Measurements from ENCODE around the gene ARMH1. TPM values are rescaled to one million over a fixed set of nuclear protein-coding genes. Genes with fewer than 3 reads are reported as not detected.
"Not testable (repeated sequence)": the region's sequence is repeated elsewhere in the genome, so short reads cannot be mapped to it uniquely, and the experiment has no call there.

ARMH1 gene
- total RNA-seq, 1 donor from 2014 or later = 3.6 TPM

DNA sequence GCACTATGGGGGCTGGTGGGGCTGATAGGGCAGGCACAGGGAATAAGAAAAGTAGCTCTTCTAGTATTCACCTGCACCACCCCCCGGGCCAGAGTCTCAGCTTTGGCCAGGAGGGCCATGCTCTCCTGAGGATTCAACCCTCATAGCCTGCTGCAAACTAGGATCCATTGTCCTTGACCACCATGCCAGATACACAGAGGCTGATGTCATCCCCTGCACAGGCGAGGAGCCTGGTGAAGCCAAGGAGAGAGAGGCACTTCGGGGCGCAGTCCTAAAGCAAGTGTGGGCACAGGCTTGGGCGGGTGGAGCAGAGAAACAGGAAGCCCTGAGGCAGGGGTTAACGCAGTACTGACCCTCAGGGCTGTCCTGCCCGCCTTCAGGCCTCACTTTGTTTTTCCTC lies 29.7 kb upstream of the ARMH1 start:
- DNase-seq = no peak

DNA sequence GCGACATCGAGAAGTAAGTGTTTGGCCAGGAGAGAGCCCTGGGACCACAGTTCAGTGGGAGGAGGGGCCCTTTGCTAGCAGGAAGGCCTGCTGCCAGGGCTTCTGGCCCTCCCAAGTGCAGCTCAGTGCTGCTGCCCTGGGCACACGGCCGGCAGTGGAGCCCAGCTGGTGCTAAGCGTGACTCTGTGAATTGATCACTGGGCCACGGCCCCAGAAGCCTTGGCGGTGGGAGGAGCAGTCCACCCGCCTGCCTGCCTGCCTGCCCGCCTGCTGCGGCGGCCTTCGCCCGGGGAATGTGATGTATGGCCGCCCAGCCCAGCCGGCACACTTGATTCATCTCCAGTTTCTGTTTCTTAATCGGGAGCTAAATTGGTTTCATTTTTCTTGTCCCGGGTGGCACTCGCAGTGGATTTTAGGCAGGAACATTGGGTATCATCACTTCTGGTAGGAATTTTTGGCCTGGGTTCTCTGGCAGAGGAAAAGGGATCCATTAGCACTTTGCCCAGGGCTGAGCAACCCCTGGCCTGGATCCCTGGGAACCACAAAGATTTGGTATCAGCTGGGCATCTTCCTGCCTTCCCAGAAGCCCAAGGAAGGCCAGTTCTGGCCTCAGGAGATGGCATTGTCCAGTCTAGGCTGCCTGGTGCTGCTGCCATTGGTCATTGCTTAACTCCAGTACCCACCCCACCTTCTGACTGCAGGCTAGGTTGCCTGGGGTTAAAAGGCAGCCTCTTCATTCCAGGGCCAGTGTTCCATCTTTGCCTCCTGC lies 28.9 kb upstream of the ARMH1 start:
- DNase-seq = no peak

DNA sequence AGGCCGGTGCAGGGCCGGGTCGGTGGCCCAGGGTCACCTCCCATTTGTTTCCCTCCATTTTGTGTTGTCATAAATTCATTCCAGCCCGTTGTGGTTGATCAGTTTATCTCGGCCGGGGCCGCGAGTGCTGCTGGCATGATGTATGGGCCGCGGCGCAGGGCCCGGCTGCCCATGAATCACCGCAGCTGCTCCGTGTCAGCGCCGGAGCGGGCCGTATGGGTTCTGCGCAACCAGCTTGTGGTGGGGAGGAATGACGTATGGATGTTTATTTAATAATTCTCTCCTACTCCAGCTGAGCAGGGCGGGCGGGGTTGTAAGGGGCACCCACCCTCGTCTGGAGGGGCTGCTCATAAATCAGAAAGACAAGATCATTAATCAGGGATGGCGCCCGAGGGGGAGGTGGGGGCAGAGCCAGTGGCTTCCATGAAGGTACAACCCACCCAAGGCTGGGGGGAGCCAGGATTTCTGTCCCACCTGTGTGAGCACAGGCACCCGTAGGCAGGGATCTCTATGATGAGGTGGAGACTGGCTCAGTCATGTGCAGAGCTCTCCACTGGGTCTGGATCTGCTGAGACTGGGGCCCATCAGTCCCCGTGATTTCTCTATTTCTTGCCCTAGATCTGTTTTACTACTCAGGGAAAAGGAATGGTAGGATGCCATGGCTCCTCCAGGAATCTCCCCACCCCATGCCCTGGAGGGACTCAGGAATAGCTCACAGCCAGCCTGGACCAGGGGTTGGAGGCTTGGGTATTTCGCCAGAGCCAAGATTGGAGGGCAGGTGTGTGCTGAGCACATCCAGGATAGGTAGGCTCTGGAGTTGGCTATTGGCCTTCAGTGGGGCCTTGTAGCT lies 28.0 kb upstream of the ARMH1 start:
- DNase-seq = no peak

DNA sequence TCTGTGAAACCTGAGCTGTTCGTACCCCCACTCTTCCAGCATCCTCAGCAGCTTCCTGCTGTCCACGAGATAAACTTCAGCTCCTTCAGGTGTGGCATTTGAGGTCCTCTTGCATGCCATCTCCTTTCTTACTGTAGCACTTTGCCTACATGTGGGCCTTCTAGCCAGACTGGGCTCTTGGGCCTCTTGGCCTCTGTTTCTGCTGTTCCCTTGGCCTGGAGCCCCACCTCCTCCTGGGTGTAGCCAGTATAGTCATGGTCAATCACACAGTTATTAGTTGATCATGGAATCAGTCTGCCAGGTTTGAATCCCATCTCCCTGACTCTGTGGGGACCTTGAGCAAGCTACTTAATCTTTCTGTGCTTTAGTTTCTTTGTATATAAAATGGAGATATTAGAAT lies 26.6 kb upstream of the ARMH1 start:
- DNase-seq = no peak

DNA sequence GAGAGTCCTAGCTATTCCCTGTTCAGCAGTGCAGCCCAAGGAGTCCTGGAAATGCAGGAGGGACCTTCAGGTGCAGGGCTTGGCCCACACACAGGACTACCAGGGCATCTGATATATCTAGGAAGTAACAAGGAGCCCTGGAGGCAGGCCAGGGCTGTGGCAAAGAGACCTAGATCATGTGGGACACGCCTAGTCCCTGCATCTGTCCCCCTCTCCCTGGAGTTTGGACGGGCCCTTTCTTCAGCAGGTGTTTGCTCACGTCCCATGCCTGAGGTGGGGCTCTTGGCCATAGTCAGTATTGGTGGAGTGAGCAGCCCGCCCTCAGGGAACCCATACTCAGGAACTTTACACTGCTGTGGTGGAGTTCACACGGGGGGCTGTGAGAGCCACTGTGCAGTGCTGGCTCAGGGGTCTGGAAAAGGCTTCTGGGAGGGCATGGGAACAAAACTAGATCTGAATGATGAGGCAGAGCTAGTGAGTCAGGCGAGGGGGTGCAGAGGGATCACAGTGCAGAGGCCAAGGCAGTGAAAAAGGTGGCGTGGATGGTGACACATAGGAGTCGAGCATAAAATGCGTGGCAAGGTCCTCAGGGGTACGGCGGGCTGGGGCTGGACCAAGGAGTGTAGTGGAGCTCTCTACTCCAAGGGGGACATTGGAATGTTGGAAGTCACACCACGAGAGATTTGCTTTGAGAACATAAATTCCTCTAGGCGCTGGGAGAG lies 25.8 kb upstream of the ARMH1 start:
- no peak for DNase-seq

- no peak for DNase-seq
Observed at GRCh38 chr1:44649788-44650158, 24.7 kb upstream of the ARMH1 start.

DNA sequence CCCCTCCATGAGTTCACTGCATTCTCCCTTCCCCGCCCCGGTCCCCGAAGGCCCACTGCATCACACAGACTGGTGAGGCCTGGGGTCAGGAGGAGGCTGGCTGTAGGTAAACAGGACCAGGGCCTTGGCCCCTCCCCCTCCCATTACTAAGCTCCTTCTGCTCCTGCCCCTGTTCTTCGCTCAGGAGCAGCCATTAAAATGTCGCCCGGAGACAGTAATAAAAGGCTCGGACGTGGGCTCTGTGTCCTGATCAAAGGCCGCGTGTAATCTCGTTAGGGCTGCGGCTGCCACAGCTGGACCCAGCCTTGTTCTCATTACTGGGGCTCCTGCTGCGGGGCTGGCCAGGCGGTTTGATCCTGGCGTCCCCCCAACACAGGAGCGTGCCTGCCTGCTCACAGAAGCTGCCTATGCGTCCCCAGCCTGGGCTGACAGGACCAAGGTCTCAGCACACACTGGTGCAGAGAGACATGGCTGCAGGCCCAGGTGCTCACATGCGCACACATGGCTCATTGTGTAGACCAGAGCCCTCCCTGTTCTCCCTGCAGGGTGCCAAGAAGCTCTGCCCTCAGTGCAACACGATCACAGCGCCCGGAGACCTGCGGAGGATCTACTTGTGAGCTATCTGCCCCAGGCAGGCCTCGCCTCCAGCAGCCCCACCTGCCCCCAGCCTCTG lies 24.2 kb upstream of the ARMH1 start:
- no peak for DNase-seq

DNA sequence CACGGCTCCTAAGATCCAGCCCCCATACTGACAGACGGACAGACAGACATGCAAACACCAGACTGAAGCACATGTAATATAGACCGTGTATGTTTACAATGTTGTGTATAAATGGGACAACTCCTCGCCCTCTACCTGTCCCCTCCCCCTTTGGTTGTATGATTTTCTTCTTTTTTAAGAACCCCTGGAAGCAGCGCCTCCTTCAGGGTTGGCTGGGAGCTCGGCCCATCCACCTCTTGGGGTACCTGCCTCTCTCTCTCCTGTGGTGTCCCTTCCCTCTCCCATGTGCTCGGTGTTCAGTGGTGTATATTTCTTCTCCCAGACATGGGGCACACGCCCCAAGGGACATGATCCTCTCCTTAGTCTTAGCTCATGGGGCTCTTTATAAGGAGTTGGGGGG lies 23.4 kb upstream of the ARMH1 start:
- DNase-seq = no peak

DNA sequence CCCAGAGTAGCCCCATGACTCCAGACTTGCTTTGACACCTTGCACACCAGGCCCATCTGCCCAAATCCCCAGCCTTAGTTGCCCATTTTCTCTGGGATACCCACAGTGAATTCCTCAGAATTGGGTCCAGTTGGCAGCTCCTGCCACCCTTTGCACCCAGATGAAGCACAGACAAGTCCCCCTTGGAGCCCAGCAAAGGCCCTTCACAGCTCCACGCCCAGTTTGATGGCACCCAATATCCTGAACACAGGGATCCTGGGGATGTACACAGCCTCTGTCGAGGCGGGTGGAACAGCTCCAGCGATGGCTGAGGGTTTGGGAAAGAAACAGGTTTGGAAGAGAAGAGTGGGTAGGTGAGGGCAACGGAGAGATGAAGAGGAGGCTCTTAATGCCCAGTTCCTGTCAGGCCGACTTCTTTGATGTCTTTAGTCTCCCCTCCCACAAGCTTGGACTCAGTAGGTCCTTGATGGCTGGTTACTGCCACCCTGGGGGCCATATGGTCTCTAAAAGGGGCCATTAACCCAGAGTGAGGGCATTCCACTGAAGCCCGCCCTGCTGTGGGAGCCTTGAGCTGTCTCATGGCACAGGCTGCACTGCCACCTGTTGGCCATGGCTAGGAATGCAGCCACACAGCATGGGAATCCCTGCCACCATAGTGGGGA lies 21.9 kb upstream of the ARMH1 start:
- peak; percentile 21 for DNase-seq

GRCh38 chr1:44653107-44653964 lies 21.2 kb upstream of the ARMH1 start:
- DNase-seq = no peak

DNA sequence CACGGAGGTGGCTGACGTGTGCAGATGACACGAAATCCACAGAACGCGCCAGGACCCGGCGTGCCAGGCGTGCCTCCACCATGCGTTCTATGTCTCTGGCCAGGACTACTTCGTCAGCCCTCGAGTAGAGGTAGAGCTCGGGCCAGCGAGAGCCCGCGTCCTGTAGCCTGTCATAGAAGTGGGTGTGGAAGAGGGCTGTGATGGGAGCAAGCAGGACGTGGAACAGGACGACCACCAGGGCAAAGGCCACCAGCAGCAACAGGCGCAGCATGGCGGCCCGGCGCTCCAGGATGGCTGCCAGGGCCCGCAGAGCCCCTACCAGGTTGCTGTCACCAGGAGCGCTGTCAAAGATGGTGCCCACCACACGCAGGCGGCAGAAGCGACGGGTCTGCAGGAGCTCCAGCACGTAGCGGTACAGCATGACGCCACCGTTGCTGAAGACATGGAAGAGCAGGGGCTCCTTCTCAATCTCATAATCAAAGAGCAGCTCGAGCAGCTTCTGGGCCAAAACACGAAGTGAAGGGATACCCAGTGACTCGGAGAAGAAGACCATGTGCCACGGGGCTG lies 19.8 kb upstream of the ARMH1 start:
- DNase-seq = no peak

DNA sequence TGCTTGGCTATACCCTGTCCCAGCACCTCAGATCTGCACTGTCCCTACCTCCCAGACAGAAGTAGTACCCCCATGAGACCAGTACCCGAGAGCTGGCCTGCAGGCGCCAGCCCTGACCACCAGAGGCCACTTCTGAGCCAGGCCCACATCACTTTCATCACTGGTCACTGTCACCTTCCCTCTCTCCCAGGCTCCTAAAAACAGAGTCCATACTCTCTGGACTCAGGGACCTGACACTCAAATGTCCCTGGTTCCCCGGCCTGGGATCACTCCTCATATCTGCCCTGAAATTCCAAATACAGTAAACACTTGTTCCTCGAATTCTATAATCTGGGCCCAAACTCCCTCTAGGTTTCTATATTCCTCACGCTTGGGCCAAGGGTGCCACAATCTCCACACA lies 18.9 kb upstream of the ARMH1 start:
- no peak for DNase-seq

- no peak for DNase-seq
Observed at GRCh38 chr1:44659566-44659965, 14.9 kb upstream of the ARMH1 start.

- DNase-seq = no peak
Observed at GRCh38 chr1:44660176-44660575, 14.3 kb upstream of the ARMH1 start.

DNA sequence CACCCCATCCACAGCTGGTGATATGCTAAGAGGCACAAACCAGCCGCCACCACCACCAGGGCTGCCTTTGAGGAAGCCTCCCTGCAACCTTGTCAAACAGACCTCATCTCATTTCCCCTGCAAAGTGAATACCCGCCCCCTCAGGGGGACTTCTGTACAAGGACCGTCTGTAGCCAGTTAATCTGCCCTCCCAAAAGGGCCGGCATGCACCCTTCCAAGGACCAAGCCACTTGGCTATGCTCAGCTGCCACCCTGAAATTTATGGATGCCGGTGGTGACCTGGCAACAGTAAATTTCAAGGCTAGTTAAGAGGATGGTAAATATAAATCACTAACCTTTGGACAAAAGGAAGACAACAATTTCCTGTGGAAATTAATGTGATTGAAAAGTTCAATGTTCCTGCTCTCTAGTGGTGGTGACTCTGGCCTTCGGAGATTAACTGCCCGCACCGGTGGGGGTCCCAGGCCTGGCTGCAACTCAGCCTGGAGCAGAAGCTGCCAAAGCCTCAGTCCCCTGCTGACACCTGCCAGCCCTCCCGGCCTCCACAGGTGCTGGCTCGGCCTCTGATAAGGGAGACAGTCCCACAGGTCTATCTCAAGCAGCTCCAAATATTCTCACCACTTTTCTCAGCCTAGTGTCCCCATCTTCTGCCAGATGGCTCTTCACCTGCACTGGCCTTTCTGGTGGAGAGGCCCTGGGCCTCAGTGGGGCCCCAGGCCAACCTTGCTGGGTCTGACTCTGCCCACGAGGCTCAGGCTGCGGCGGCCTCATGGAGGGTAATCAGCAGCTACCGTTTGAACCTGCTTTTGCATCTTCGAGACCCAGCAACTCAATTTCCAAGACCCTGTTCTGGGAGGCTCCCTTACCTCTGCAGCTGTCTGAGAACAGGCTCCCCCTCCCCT lies 12.5 kb upstream of the ARMH1 start:
- no peak for DNase-seq

GRCh38 chr1:44662683-44663030 lies 11.9 kb upstream of the ARMH1 start:
- DNase-seq = no peak

- DNase-seq = no peak
Observed at GRCh38 chr1:44663417-44663816, 11.1 kb upstream of the ARMH1 start.

- DNase-seq = no peak
Observed at GRCh38 chr1:44664730-44665370, 9.7 kb upstream of the ARMH1 start.

DNA sequence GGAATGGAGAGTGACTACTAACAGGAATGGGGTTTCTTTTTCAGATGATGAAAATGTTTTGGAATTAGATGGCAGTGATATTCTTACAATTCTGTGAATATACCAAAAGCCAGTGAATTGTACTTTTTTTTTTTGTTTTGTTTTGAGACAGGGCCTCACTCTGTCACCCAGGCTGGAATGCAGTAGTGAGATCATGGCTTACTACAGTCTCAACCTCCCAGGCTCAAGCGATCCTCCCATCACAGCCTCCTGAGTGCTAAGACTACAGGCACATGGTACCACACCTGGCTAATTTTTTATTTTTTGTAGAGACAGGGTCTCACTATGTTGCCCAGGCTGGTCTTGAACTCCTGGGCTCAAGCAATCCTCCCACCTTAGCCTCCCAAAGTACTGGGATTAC lies 7.8 kb upstream of the ARMH1 start:
- not testable (repeated sequence) for DNase-seq
